Neuronal stem cell (in vitro differentiated cells): ENCODE results near the gene PLEKHH1.

Experiments
- DNase-seq: peaks from one replicate; pipeline ENCODE4 v3.0.0-alpha.2; 2013; ENCODE audit warnings: low spot score
- H2AFZ ChIP-seq: one replicate; pipeline ENCODE4 v1.6.1; 2013; ENCODE audit warnings: mild to moderate bottlenecking, low read length, inconsistent platforms
- H2AK5ac ChIP-seq: 2 replicates; pipeline ENCODE4 v1.6.1; 2013; ENCODE audit warnings: low read depth, mild to moderate bottlenecking, inconsistent platforms, low read length, moderate library complexity, mixed read lengths
- H2BK120ac ChIP-seq: 2 replicates; pipeline ENCODE4 v1.6.1; 2013; ENCODE audit warnings: low read depth, mild to moderate bottlenecking, inconsistent platforms, low read length, moderate library complexity, mixed read lengths
- H2BK12ac ChIP-seq: one replicate; pipeline ENCODE4 v1.6.1; 2013; ENCODE audit warnings: low read length, inconsistent platforms
- H2BK15ac ChIP-seq: 2 replicates; pipeline ENCODE4 v1.6.1; 2013; ENCODE audit warnings: mild to moderate bottlenecking, low read length, inconsistent platforms, mixed read lengths
- H2BK5ac ChIP-seq: one replicate; pipeline ENCODE4 v1.6.1; 2013; ENCODE audit warnings: inconsistent platforms, mild to moderate bottlenecking, low read length, moderate library complexity
- H3K14ac ChIP-seq: one replicate; pipeline ENCODE4 v1.6.1; 2013; ENCODE audit warnings: low read length, inconsistent platforms
- H3K18ac ChIP-seq: 2 replicates; pipeline ENCODE4 v1.6.1; 2013; ENCODE audit warnings: low read length, inconsistent platforms
- H3K23ac ChIP-seq: 2 replicates; pipeline ENCODE4 v1.6.1; 2013; ENCODE audit warnings: low read depth, mild to moderate bottlenecking, mixed read lengths, low read length, inconsistent platforms; ENCODE audit not compliant: poor library complexity
- H3K27ac ChIP-seq: replicated peaks from 3 replicates; pipeline ENCODE4 v1.5.1; 2013; ENCODE audit warnings: low read length, inconsistent platforms
- H3K27me3 ChIP-seq, 3 experiments: 2 replicates each; pipeline ENCODE4 v1.6.1; 2013; ENCODE audit warnings: low read length in 3 of 3, mild to moderate bottlenecking in 2 of 3, inconsistent platforms in 1 of 3, low read depth in 1 of 3, mixed read lengths in 1 of 3, moderate library complexity in 1 of 3; ENCODE audit not compliant: control insufficient read depth in 3 of 3, insufficient read depth in 3 of 3
- H3K36me3 ChIP-seq, 2 donors: replicated peaks in 1 of 2; 2 replicates each; pipeline ENCODE4 v1.6.1; 2013; ENCODE audit warnings: low read length in 2 of 2; ENCODE audit not compliant: control insufficient read depth in 2 of 2, insufficient read depth in 2 of 2
- H3K4ac ChIP-seq: 2 replicates; pipeline ENCODE4 v1.6.1; 2013; ENCODE audit warnings: inconsistent platforms, mild to moderate bottlenecking, low read length, moderate library complexity
- H3K4me1 ChIP-seq, 2 donors: 1 replicate in 1 of 2; 2 replicates in 1 of 2; pipeline ENCODE4 v1.6.1; 2013; ENCODE audit warnings: low read length in 2 of 2, low read depth in 1 of 2; ENCODE audit not compliant: control insufficient read depth in 2 of 2, insufficient read depth in 1 of 2
- H3K4me2 ChIP-seq: one replicate; pipeline ENCODE4 v1.6.1; 2013; ENCODE audit warnings: mild to moderate bottlenecking, low read length, inconsistent platforms; ENCODE audit not compliant: insufficient read depth, poor library complexity, severe bottlenecking
- H3K4me3 ChIP-seq, 2 donors: 2 replicates each; pipeline ENCODE4 v1.5.1; 2013; ENCODE audit warnings: low read length in 2 of 2, mild to moderate bottlenecking in 2 of 2, inconsistent platforms in 1 of 2, moderate library complexity in 1 of 2
- H3K79me1 ChIP-seq: one replicate; pipeline ENCODE4 v1.6.1; 2013; ENCODE audit warnings: low read depth, mild to moderate bottlenecking, inconsistent platforms, low read length, moderate library complexity
- H3K9ac ChIP-seq: one replicate; pipeline ENCODE4 v1.6.1; 2013; ENCODE audit warnings: mild to moderate bottlenecking, low read depth, low read length, inconsistent platforms; ENCODE audit not compliant: poor library complexity
- H3K9me3 ChIP-seq, 2 donors: replicated peaks in 1 of 2; 2 replicates each; pipeline versions ENCODE3 to v1.6.1; 2013; ENCODE audit warnings: low read length in 2 of 2, mild to moderate bottlenecking in 2 of 2, inconsistent platforms in 1 of 2, low read depth in 1 of 2, mixed read lengths in 1 of 2, moderate library complexity in 1 of 2; ENCODE audit not compliant: control insufficient read depth in 2 of 2, insufficient read depth in 1 of 2
- H4K8ac ChIP-seq: one replicate; pipeline ENCODE4 v1.6.1; 2013; ENCODE audit warnings: low read depth, mild to moderate bottlenecking, inconsistent platforms, low read length, moderate library complexity
- H4K91ac ChIP-seq: one replicate; pipeline ENCODE4 v1.6.1; 2013; ENCODE audit warnings: low read length, low read depth, mild to moderate bottlenecking, inconsistent platforms; ENCODE audit not compliant: poor library complexity
- WGBS, 2 donors: extraction: QIAGEN DNeasy Blood & Tissue Kit; methylation state at CpG; one replicate each; pipeline ENCODE4 v1.1.7; 2013; ENCODE audit warnings: missing lambda C conversion rate in 2 of 2, mixed read lengths in 1 of 2; ENCODE audit not compliant: insufficient read length in 2 of 2, insufficient replicate concordance in 1 of 2; ENCODE audit errors: extremely low coverage in 2 of 2; 5-methylcytosine and 5-hydroxymethylcytosine counted together

The PLEKHH1 gene

DNA sequence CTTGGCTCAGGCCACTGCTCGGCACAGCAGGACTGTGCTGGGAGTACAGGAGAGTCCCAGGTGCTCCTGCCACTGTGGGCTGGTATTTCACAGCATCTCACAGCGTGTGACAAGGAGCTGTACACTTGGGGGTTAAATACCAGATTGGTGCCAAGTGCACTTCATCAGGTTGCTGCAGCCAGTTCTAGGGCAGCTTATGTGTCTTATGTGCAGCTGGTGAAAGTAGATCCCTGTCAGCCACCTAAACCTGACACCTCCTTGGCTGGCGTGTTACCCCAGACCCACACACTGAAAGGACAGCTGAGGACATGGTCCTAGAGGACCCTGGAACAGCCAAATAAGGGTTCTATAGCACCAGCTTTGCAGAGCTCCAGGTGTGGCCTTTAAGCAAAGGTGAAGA, 18.9 kb downstream of the PLEKHH1 start:
- WGBS, 2 donors: no CpG with 5 or more reads among the region's 3 CpGs
- Histone ChIP-seq H3K27me3 (no peaks in the 10 kb centered on the region), H3K9ac (no peak overlapping the region), H3K79me1 (no peaks in the 10 kb centered on the region), H3K36me3 (no peaks in the 10 kb centered on the region), H2AK5ac (no peak overlapping the region), H3K9me3 (no peaks in the 10 kb centered on the region), H4K91ac (no peak overlapping the region), H3K4me3 (no peak overlapping the region), H2BK120ac (no peak overlapping the region), H2BK12ac (no peak overlapping the region), H3K18ac (no peak overlapping the region), H3K4me2 (no peak overlapping the region), H3K4me1 (no peaks in the 10 kb centered on the region), H2BK5ac (no peak overlapping the region), H2AFZ (no peak overlapping the region), H3K14ac (no peak overlapping the region), H4K8ac (no peak overlapping the region), H2BK15ac (no peak overlapping the region), H3K4ac (no peak overlapping the region), H3K23ac (no peak overlapping the region), H3K27ac (no peak overlapping the region)
- no peak for DNase-seq

DNA sequence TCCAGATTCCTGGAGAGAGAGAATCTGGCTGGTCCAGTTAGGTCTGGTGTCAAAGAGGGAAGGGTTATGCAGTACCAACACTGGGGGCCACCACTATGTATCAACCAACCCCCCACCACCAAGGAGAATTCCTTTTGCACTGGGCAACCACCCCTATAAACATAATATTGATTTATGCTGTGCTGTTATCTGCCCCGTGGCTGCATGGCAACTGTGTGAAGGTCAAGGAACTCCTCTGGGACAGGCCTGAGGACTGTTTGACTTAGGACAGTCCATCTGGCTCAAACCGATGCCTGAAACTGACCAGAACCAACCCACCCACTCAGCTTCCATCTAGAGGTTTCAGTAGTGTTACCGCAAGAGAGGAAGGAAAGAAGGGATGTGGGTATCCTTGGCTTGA, 20.5 kb downstream of the PLEKHH1 start:
- Histone ChIP-seq H2AK5ac (no peak overlapping the region), H2BK120ac (no peak overlapping the region), H3K4me3 (no peak overlapping the region), H2BK5ac (no peak overlapping the region), H3K27me3 (no peaks in the 10 kb centered on the region), H3K9ac (no peak overlapping the region), H3K9me3 (no peaks in the 10 kb centered on the region), H3K4me1 (no peaks in the 10 kb centered on the region), H3K36me3 (no peaks in the 10 kb centered on the region), H3K79me1 (no peaks in the 10 kb centered on the region), H3K27ac (no peak overlapping the region), H4K91ac (no peak overlapping the region), H3K23ac (no peak overlapping the region), H2BK15ac (no peak overlapping the region), H2BK12ac (no peak overlapping the region), H3K4ac (no peak overlapping the region), H2AFZ (no peak overlapping the region), H4K8ac (no peak overlapping the region), H3K14ac (no peak overlapping the region), H3K4me2 (no peak overlapping the region), H3K18ac (no peak overlapping the region)
- no CpG with 5 or more reads among the region's 3 CpGs for WGBS, 2 donors
- DNase-seq: no peak

DNA sequence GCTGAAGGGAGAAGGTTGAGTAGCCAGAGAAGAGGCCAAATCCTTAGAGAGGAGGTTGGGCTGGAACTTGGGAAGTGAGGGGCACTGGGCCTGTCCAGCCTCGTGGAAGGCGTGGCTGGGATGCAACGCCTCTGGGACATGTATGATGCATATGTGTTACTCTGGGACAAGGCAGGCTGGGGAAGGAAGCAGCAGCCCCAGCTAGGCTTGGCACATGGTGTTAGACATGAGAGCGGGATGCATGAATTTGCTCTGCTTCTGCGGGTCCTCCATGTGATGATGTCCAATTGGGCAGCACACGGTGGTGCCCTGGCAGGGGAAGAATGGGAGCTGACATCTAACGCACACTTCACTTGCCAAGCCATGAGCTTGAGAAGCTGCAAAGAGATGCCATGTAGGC, 21.3 kb downstream of the PLEKHH1 start:
- no peak overlapping the region for H4K8ac ChIP-seq
- no peak overlapping the region for H3K27ac ChIP-seq
- no peak overlapping the region for H3K23ac ChIP-seq
- H3K9me3 ChIP-seq: no peaks in the 10 kb centered on the region
- H3K14ac ChIP-seq: no peak overlapping the region
- H2AFZ ChIP-seq: no peak overlapping the region
- H4K91ac ChIP-seq: no peak overlapping the region
- no peak overlapping the region for H2BK12ac ChIP-seq
- H2BK5ac ChIP-seq: no peak overlapping the region
- no peak overlapping the region for H3K4ac ChIP-seq
- peak overlapping the region in 1 of 2 donors; percentile 29 for H3K4me3 ChIP-seq
- H3K18ac ChIP-seq: peak overlapping the region; percentile 6
- H2BK15ac ChIP-seq: no peak overlapping the region
- H3K4me2 ChIP-seq: no peak overlapping the region
- H2BK120ac ChIP-seq: no peak overlapping the region
- no peaks in the 10 kb centered on the region for H3K79me1 ChIP-seq
- H3K27me3 ChIP-seq: no peaks in the 10 kb centered on the region
- H3K9ac ChIP-seq: no peak overlapping the region
- WGBS, 2 donors: no CpG with 5 or more reads among the region's 7 CpGs
- no peak overlapping the region for H2AK5ac ChIP-seq
- DNase-seq: no peak
- no peaks in the 10 kb centered on the region for H3K36me3 ChIP-seq
- H3K4me1 ChIP-seq: no peaks in the 10 kb centered on the region

- no peak overlapping the region for H3K14ac ChIP-seq
These were observed 22.5 kb downstream of the PLEKHH1 start for GRCh38 chr14:67555518-67556090.

More at GRCh38 chr14:67555518-67556090, 22.5 kb downstream of the PLEKHH1 start:
- Histone ChIP-seq H2AFZ (no peak overlapping the region), H3K27me3 (no peaks in the 10 kb centered on the region), H3K36me3 (no peaks in the 10 kb centered on the region), H3K4ac (no peak overlapping the region), H3K27ac (no peak overlapping the region), H2AK5ac (no peak overlapping the region), H3K18ac (no peak overlapping the region), H3K4me1 (peaks cover 0 to 2% of the 10 kb centered on the region in 2 donors), H3K9ac (no peak overlapping the region), H3K4me3 (no peak overlapping the region), H2BK15ac (no peak overlapping the region), H3K23ac (no peak overlapping the region), H4K91ac (no peak overlapping the region), H3K9me3 (no peaks in the 10 kb centered on the region), H2BK120ac (no peak overlapping the region), H2BK12ac (no peak overlapping the region), H2BK5ac (no peak overlapping the region), H4K8ac (no peak overlapping the region), H3K4me2 (no peak overlapping the region), H3K79me1 (no peaks in the 10 kb centered on the region)
- DNase-seq: no peak
- no CpG with 5 or more reads among the region's 11 CpGs for WGBS, 2 donors
